ENCODE results near the gene ATP6AP1. TPM values are rescaled to one million over a fixed set of nuclear protein-coding genes. Genes with fewer than 3 reads are reported as not detected.

Gene ATP6AP1
- total and polyA plus RNA-seq, 2 of the 13 experiments (the other 11 are each of a cell fraction or from before 2014, with no cell fraction given) = 56.7 to 110 TPM

DNA sequence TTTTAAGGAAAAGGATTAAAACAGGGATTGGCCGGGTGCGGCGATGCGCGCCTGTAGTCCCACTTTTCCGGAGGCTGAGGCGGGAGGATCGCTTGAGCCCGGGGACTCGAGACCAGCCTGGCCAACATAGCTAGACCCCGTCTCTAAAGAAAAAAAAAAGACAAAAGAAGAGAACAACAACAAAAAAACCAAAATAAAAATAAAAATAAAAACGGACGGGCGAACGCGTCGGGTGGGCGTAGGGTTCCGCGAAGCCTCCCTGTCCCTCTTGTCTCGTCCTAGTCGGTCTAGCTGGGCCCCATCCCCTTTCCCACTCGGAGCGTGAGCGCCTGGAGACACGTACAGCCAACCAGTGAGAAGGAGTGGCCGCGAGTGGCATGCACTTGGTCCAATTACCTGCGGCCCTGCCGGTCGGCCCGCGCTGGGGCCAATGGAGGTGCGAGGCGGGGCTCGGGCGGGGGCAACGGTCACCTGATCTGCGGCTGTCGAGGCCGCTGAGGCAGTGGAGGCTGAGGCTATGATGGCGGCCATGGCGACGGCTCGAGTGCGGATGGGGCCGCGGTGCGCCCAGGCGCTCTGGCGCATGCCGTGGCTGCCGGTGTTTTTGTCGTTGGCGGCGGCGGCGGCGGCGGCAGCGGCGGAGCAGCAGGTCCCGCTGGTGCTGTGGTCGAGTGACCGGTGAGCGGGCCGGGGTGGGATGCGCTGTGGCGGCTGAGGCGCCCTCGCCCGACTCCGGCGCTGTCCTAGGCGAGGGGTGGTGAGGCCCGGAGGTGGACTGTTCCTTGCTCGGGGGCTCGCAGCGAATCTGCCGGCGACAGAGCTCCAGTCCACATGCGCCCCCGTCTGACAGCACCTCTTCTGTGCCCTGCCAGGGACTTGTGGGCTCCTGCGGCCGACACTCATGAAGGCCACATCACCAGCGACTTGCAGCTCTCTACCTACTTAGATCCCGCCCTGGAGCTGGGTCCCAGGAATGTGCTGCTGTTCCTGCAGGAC lies at the start of gene ATP6AP1 (continued):
- TF ChIP-seq, protein P1, sequence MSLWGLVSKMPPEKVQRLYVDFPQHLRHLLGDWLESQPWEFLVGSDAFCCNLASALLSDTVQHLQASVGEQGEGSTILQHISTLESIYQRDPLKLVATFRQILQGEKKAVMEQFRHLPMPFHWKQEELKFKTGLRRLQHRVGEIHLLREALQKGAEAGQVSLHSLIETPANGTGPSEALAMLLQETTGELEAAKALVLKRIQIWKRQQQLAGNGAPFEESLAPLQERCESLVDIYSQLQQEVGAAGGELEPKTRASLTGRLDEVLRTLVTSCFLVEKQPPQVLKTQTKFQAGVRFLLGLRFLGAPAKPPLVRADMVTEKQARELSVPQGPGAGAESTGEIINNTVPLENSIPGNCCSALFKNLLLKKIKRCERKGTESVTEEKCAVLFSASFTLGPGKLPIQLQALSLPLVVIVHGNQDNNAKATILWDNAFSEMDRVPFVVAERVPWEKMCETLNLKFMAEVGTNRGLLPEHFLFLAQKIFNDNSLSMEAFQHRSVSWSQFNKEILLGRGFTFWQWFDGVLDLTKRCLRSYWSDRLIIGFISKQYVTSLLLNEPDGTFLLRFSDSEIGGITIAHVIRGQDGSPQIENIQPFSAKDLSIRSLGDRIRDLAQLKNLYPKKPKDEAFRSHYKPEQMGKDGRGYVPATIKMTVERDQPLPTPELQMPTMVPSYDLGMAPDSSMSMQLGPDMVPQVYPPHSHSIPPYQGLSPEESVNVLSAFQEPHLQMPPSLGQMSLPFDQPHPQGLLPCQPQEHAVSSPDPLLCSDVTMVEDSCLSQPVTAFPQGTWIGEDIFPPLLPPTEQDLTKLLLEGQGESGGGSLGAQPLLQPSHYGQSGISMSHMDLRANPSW (CRISPR knock-in tag; IDR thresholded peaks at IDR 0.05; ENCODE audit: borderline replicate concordance) = no peak
- TF ChIP-seq ZSCAN30 (CRISPR knock-in tag; IDR thresholded peaks at IDR 0.05) (no peak), ZSCAN21 (CRISPR knock-in tag; IDR thresholded peaks at IDR 0.05; ENCODE audit: borderline replicate concordance) (peak; percentile 69; the same call in 1 of the 2 replicates), MED13 (CRISPR knock-in tag; IDR thresholded peaks at IDR 0.05) (no peak), ZNF3 (CRISPR knock-in tag; IDR thresholded peaks at IDR 0.05) (no peak), ZFP90 (CRISPR knock-in tag; IDR thresholded peaks at IDR 0.05; ENCODE audit: borderline replicate concordance) (no peak), SIX1 (CRISPR knock-in tag; IDR thresholded peaks at IDR 0.05; ENCODE audit: borderline replicate concordance) (no peak), MAFK (conservative IDR thresholded peaks at IDR 0.05 in 1 of 2, IDR thresholded peaks at IDR 0.05 in 1 of 2; ENCODE audit: low read length in 2 of 2) (no peak), ZSCAN12 (CRISPR knock-in tag; IDR thresholded peaks at IDR 0.05) (no peak), CHD2 (IDR thresholded peaks at IDR 0.05; ENCODE audit: low read depth, low read length) (peak; percentile 47; the same call in 1 of the 2 replicates), SP5 (CRISPR knock-in tag; IDR thresholded peaks at IDR 0.05; ENCODE audit: borderline replicate concordance, low read depth) (no peak), SMARCC2 (IDR thresholded peaks at IDR 0.05) (no peak), TAF1 (CRISPR knock-in tag; IDR thresholded peaks at IDR 0.05) (peak; percentile 75), AHR (CRISPR knock-in tag; IDR thresholded peaks at IDR 0.05) (no peak)
- TF ChIP-seq, protein P2, sequence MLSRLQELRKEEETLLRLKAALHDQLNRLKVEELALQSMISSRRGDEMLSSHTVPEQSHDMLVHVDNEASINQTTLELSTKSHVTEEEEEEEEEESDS (CRISPR knock-in tag; IDR thresholded peaks at IDR 0.05; ENCODE audit: borderline replicate concordance) = no peak
- TF ChIP-seq, protein P3, sequence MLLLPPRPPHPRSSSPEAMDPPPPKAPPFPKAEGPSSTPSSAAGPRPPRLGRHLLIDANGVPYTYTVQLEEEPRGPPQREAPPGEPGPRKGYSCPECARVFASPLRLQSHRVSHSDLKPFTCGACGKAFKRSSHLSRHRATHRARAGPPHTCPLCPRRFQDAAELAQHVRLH (CRISPR knock-in tag; IDR thresholded peaks at IDR 0.05; ENCODE audit: borderline replicate concordance, low read depth) = no peak
- TF ChIP-seq, protein P4, sequence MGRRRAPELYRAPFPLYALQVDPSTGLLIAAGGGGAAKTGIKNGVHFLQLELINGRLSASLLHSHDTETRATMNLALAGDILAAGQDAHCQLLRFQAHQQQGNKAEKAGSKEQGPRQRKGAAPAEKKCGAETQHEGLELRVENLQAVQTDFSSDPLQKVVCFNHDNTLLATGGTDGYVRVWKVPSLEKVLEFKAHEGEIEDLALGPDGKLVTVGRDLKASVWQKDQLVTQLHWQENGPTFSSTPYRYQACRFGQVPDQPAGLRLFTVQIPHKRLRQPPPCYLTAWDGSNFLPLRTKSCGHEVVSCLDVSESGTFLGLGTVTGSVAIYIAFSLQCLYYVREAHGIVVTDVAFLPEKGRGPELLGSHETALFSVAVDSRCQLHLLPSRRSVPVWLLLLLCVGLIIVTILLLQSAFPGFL (CRISPR knock-in tag; IDR thresholded peaks at IDR 0.05) = no peak
- TF ChIP-seq, protein P5, sequence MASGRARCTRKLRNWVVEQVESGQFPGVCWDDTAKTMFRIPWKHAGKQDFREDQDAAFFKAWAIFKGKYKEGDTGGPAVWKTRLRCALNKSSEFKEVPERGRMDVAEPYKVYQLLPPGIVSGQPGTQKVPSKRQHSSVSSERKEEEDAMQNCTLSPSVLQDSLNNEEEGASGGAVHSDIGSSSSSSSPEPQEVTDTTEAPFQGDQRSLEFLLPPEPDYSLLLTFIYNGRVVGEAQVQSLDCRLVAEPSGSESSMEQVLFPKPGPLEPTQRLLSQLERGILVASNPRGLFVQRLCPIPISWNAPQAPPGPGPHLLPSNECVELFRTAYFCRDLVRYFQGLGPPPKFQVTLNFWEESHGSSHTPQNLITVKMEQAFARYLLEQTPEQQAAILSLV (CRISPR knock-in tag; IDR thresholded peaks at IDR 0.05; ENCODE audit: borderline replicate concordance) = no peak
- TF ChIP-seq, protein P6, sequence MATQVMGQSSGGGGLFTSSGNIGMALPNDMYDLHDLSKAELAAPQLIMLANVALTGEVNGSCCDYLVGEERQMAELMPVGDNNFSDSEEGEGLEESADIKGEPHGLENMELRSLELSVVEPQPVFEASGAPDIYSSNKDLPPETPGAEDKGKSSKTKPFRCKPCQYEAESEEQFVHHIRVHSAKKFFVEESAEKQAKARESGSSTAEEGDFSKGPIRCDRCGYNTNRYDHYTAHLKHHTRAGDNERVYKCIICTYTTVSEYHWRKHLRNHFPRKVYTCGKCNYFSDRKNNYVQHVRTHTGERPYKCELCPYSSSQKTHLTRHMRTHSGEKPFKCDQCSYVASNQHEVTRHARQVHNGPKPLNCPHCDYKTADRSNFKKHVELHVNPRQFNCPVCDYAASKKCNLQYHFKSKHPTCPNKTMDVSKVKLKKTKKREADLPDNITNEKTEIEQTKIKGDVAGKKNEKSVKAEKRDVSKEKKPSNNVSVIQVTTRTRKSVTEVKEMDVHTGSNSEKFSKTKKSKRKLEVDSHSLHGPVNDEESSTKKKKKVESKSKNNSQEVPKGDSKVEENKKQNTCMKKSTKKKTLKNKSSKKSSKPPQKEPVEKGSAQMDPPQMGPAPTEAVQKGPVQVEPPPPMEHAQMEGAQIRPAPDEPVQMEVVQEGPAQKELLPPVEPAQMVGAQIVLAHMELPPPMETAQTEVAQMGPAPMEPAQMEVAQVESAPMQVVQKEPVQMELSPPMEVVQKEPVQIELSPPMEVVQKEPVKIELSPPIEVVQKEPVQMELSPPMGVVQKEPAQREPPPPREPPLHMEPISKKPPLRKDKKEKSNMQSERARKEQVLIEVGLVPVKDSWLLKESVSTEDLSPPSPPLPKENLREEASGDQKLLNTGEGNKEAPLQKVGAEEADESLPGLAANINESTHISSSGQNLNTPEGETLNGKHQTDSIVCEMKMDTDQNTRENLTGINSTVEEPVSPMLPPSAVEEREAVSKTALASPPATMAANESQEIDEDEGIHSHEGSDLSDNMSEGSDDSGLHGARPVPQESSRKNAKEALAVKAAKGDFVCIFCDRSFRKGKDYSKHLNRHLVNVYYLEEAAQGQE (IDR thresholded peaks at IDR 0.05; ENCODE audit: borderline replicate concordance in 1 of 2, low read depth in 1 of 2, low read length in 2 of 2) = no peak
